Trophoblast cell (in vitro differentiated cells and primary cell): ENCODE data around the gene DRAM2.

ENCODE experiments used
- DNase-seq, 2 donors: peaks; one replicate each; pipeline ENCODE4 v3.0.0-alpha.2; 2016
- H2AFZ ChIP-seq: 2 replicates; pipeline ENCODE4 v1.6.1; 2013; ENCODE audit warnings: low read length, moderate library complexity, mild to moderate bottlenecking; ENCODE audit not compliant: insufficient read depth, poor library complexity
- H2AK5ac ChIP-seq: 2 replicates; pipeline ENCODE4 v1.6.1; 2013; ENCODE audit warnings: mild to moderate bottlenecking, low read length
- H2BK120ac ChIP-seq: 2 replicates; pipeline ENCODE4 v1.6.1; 2013; ENCODE audit warnings: low read length, mild to moderate bottlenecking, moderate library complexity; ENCODE audit not compliant: insufficient read depth, poor library complexity
- H2BK12ac ChIP-seq: 2 replicates; pipeline ENCODE4 v1.6.1; 2013; ENCODE audit warnings: mild to moderate bottlenecking, low read length, moderate library complexity
- H2BK5ac ChIP-seq: 2 replicates; pipeline ENCODE4 v1.6.1; 2013; ENCODE audit warnings: low read length, low read depth, moderate library complexity, mild to moderate bottlenecking; ENCODE audit not compliant: poor library complexity
- H3K14ac ChIP-seq: 2 replicates; pipeline ENCODE4 v1.6.1; 2013; ENCODE audit warnings: mild to moderate bottlenecking, low read length
- H3K18ac ChIP-seq: 2 replicates; pipeline ENCODE4 v1.6.1; 2013; ENCODE audit warnings: mild to moderate bottlenecking, low read length
- H3K23ac ChIP-seq: 2 replicates; pipeline ENCODE4 v1.6.1; 2013; ENCODE audit warnings: low read length
- H3K27ac ChIP-seq: 2 replicates; pipeline ENCODE4 v1.5.1; 2013; ENCODE audit warnings: low read depth, mild to moderate bottlenecking, inconsistent platforms, low read length, moderate library complexity
- H3K27me3 ChIP-seq: 2 replicates; pipeline ENCODE4 v1.6.1; 2013; ENCODE audit warnings: inconsistent platforms, mild to moderate bottlenecking, low read length, moderate library complexity; ENCODE audit not compliant: insufficient read depth
- H3K36me3 ChIP-seq, 2 experiments: 1 replicate in 1 of 2; 2 replicates in 1 of 2; pipeline ENCODE4 v1.6.1; 2013; ENCODE audit warnings: low read length in 2 of 2, mild to moderate bottlenecking in 2 of 2, moderate library complexity in 1 of 2; ENCODE audit not compliant: insufficient read depth in 2 of 2, control insufficient read depth in 1 of 2
- H3K4ac ChIP-seq: 2 replicates; pipeline ENCODE4 v1.6.1; 2013; ENCODE audit warnings: low read depth, mild to moderate bottlenecking, low read length, moderate library complexity
- H3K4me1 ChIP-seq, 2 experiments: 1 replicate in 1 of 2; 2 replicates in 1 of 2; pipeline ENCODE4 v1.6.1; 2013; ENCODE audit warnings: low read length in 2 of 2, mild to moderate bottlenecking in 2 of 2, moderate library complexity in 1 of 2; ENCODE audit not compliant: insufficient read depth in 2 of 2, control insufficient read depth in 1 of 2
- H3K4me2 ChIP-seq: 2 replicates; pipeline ENCODE4 v1.6.1; 2013; ENCODE audit warnings: inconsistent platforms, mild to moderate bottlenecking, low read length, moderate library complexity
- H3K4me3 ChIP-seq: 2 replicates; pipeline ENCODE4 v1.5.1; 2013; ENCODE audit warnings: mild to moderate bottlenecking, low read depth, low read length, inconsistent platforms
- H3K79me1 ChIP-seq: one replicate; pipeline ENCODE4 v1.6.1; 2013; ENCODE audit warnings: low read length
- H3K79me2 ChIP-seq: 2 replicates; pipeline ENCODE4 v1.6.1; 2013; ENCODE audit warnings: low read length, mild to moderate bottlenecking; ENCODE audit not compliant: control insufficient read depth, insufficient read depth, poor library complexity
- H3K9ac ChIP-seq: 2 replicates; pipeline ENCODE4 v1.6.1; 2013; ENCODE audit warnings: mild to moderate bottlenecking, low read length
- H3K9me3 ChIP-seq: 2 replicates; pipeline ENCODE4 v1.6.1; 2013; ENCODE audit warnings: low read depth, mild to moderate bottlenecking, control low read depth, inconsistent platforms, low read length; ENCODE audit not compliant: insufficient read depth
- H4K12ac ChIP-seq: 2 replicates; pipeline ENCODE4 v1.6.1; 2013; ENCODE audit warnings: low read depth, mild to moderate bottlenecking, low read length, moderate library complexity
- H4K8ac ChIP-seq: 2 replicates; pipeline ENCODE4 v1.6.1; 2013; ENCODE audit warnings: low read depth, mild to moderate bottlenecking, low read length, moderate library complexity
- H4K91ac ChIP-seq: one replicate; pipeline ENCODE4 v1.6.1; 2013; ENCODE audit warnings: low read depth, mild to moderate bottlenecking, low read length, moderate library complexity
- WGBS: extraction: QIAGEN DNeasy Blood & Tissue Kit; methylation state at CpG from one replicate; pipeline ENCODE4 v1.1.7; 2013; ENCODE audit warnings: missing lambda C conversion rate; ENCODE audit not compliant: insufficient read length, insufficient coverage; ENCODE audit errors: extremely low coverage; 5-methylcytosine and 5-hydroxymethylcytosine counted together

Gene DRAM2

GRCh38 chr1:111142356-111142975 is 2.6 kb upstream of the DRAM2 start:
- Histone ChIP-seq H2AFZ (no peak overlapping the region), H2BK120ac (no peak overlapping the region), H4K8ac (no peak overlapping the region), H3K79me1 (peaks cover 14% of the 10 kb centered on the region), H3K18ac (no peak overlapping the region), H3K14ac (no peak overlapping the region), H2BK12ac (no peak overlapping the region), H3K36me3 (peaks cover 0 to 2% of the 10 kb centered on the region in 2 experiments), H3K4ac (peak overlapping the region; percentile 91), H3K23ac (no peak overlapping the region), H3K27me3 (no peaks in the 10 kb centered on the region), H3K79me2 (peaks cover 18% of the 10 kb centered on the region), H3K4me3 (no peak overlapping the region), H3K9ac (no peak overlapping the region), H2BK5ac (no peak overlapping the region), H3K9me3 (no peaks in the 10 kb centered on the region), H3K4me2 (no peak overlapping the region), H3K27ac (no peak overlapping the region), H4K91ac (no peak overlapping the region), H3K4me1 (peaks cover 0 to 3% of the 10 kb centered on the region in 2 experiments), H2AK5ac (no peak overlapping the region), H4K12ac (no peak overlapping the region)
- DNase-seq, result peak in 1 of 2 donors; percentile 42
- no CpG with 5 or more reads among the region's 5 CpGs for WGBS

GRCh38 chr1:111141245-111142220 is 1.6 kb upstream of the DRAM2 start:
- Histone ChIP-seq H2AFZ (no peak overlapping the region), H3K23ac (no peak overlapping the region), H3K4ac (peak overlapping the region; percentile 21), H2AK5ac (no peak overlapping the region), H2BK12ac (no peak overlapping the region), H3K9ac (no peak overlapping the region), H2BK120ac (no peak overlapping the region), H4K12ac (no peak overlapping the region), H3K79me2 (peaks cover 18% of the 10 kb centered on the region), H3K18ac (no peak overlapping the region), H3K36me3 (peaks cover 3 to 4% of the 10 kb centered on the region in 2 experiments), H3K4me2 (peak overlapping the region; percentile 42), H3K4me3 (no peak overlapping the region), H3K4me1 (peaks cover 0 to 3% of the 10 kb centered on the region in 2 experiments), H3K14ac (no peak overlapping the region), H3K9me3 (no peaks in the 10 kb centered on the region), H3K27ac (no peak overlapping the region), H4K8ac (no peak overlapping the region), H3K27me3 (no peaks in the 10 kb centered on the region), H4K91ac (no peak overlapping the region), H3K79me1 (peaks cover 14% of the 10 kb centered on the region), H2BK5ac (no peak overlapping the region)
- DNase-seq, result peak in 1 of 2 donors; percentile 41
- WGBS, result no CpG with 5 or more reads among the region's 5 CpGs

GRCh38 chr1:111140680-111140967 is 731 bp upstream of the DRAM2 start:
- peak overlapping the region; percentile 75 for H2AFZ ChIP-seq
- peak overlapping the region; percentile 99 for H3K27ac ChIP-seq
- H3K79me1 ChIP-seq, result peaks cover 14% of the 10 kb centered on the region
- H3K23ac ChIP-seq, result peak overlapping the region; percentile 86
- peak overlapping the region; percentile 37 for H2BK120ac ChIP-seq
- no CpG with 5 or more reads among the region's 9 CpGs for WGBS
- H3K4me3 ChIP-seq, result peak overlapping the region; percentile 98
- H3K9ac ChIP-seq, result peak overlapping the region; percentile 100
- no peaks in the 10 kb centered on the region for H3K27me3 ChIP-seq
- H3K18ac ChIP-seq, result peak overlapping the region; percentile 80
- peak overlapping the region; percentile 100 for H3K4me2 ChIP-seq
- H3K14ac ChIP-seq, result peak overlapping the region; percentile 67
- peaks cover 6 to 7% of the 10 kb centered on the region in 2 experiments for H3K36me3 ChIP-seq
- peaks cover 0 to 3% of the 10 kb centered on the region in 2 experiments for H3K4me1 ChIP-seq
- peak overlapping the region; percentile 87 for H2BK5ac ChIP-seq
- peak overlapping the region; percentile 88 for H4K91ac ChIP-seq
- peak overlapping the region; percentile 82 for H4K12ac ChIP-seq
- peak; percentile 44 to 72 for DNase-seq
- peak overlapping the region; percentile 22 for H2AK5ac ChIP-seq
- peaks cover 18% of the 10 kb centered on the region for H3K79me2 ChIP-seq
- no peak overlapping the region for H2BK12ac ChIP-seq
- peak overlapping the region; percentile 87 for H3K4ac ChIP-seq
- no peaks in the 10 kb centered on the region for H3K9me3 ChIP-seq
- H4K8ac ChIP-seq, result peak overlapping the region; percentile 85

- peak overlapping the region; percentile 99 for H2BK5ac ChIP-seq
- no peak overlapping the region for H3K23ac ChIP-seq
- H3K36me3 ChIP-seq, result peaks cover 6 to 8% of the 10 kb centered on the region in 2 experiments
- peaks cover 14% of the 10 kb centered on the region for H3K79me1 ChIP-seq
- H3K4me3 ChIP-seq, result peak overlapping the region; percentile 98
- peak overlapping the region; percentile 89 for H4K91ac ChIP-seq
- H3K18ac ChIP-seq, result peak overlapping the region; percentile 96
- no peaks in the 10 kb centered on the region for H3K9me3 ChIP-seq
- no peak overlapping the region for H2AK5ac ChIP-seq
- peaks cover 0 to 1% of the 10 kb centered on the region in 2 experiments for H3K4me1 ChIP-seq
- H4K12ac ChIP-seq, result peak overlapping the region; percentile 85
- H2AFZ ChIP-seq, result peak overlapping the region; percentile 75
- H3K27ac ChIP-seq, result peak overlapping the region; percentile 99
- no peaks in the 10 kb centered on the region for H3K27me3 ChIP-seq
- peak overlapping the region; percentile 95 for H2BK120ac ChIP-seq
- peak; percentile 46 to 70 for DNase-seq
- H3K14ac ChIP-seq, result peak overlapping the region; percentile 96
- peak overlapping the region; percentile 92 for H4K8ac ChIP-seq
- peak overlapping the region; percentile 83 for H3K4ac ChIP-seq
- peak overlapping the region; percentile 100 for H3K4me2 ChIP-seq
- no CpG with 5 or more reads among the region's 33 CpGs for WGBS
- H3K9ac ChIP-seq, result peak overlapping the region; percentile 90
- H3K79me2 ChIP-seq, result peaks cover 15% of the 10 kb centered on the region
- H2BK12ac ChIP-seq, result no peak overlapping the region
Observed at GRCh38 chr1:111139324-111139955, 453 bp downstream of the DRAM2 start.
